ENCODE results near the gene HINT3. TPM values are rescaled to one million over a fixed set of nuclear protein-coding genes. Genes with fewer than 3 reads are reported as not detected.

HINT3 gene
- total RNA-seq, 2 donors from 2014 or later, result 29.5 to 40.9 TPM

- no peaks in the 10 kb centered on the region for H3K9me3 ChIP-seq
- no peaks in the 10 kb centered on the region for H3K4me1 ChIP-seq (replicated peaks)
- peak; percentile 66 for TF ChIP-seq POLR2AphosphoS5 (IDR thresholded peaks at IDR 0.05)
- TF ChIP-seq POLR2A (IDR thresholded peaks at IDR 0.05), result no peak
- TF ChIP-seq CTCF (IDR thresholded peaks at IDR 0.05), result no peak
- no peaks in the 10 kb centered on the region for H3K36me3 ChIP-seq
- DNase-seq (ENCODE audit: low spot score), result peak; percentile 59
- H3K27me3 ChIP-seq (replicated peaks; ENCODE audit: insufficient read depth), result no peaks in the 10 kb centered on the region
- no peak overlapping the region for H3K4me3 ChIP-seq
- no peak overlapping the region for H3K27ac ChIP-seq
- intact Hi-C loops (cut with DNase I), result no loop called here
- WGBS, result 25% methylated on average over 5 of the region's 5 CpGs
These were observed 42.7 kb upstream of the HINT3 start for GRCh38 chr6:125913864-125914351.

GRCh38 chr6:125918230-125918629, 38.3 kb upstream of the HINT3 start:
- intact Hi-C loops (cut with DNase I), result no loop called here
- no peak overlapping the region for H3K4me3 ChIP-seq
- no peaks in the 10 kb centered on the region for H3K27me3 ChIP-seq (replicated peaks; ENCODE audit: insufficient read depth)
- DNase-seq (ENCODE audit: low spot score), result no peak
- peak overlapping the region; percentile 65 to 77 for H3K27ac ChIP-seq
- H3K9me3 ChIP-seq, result no peaks in the 10 kb centered on the region
- H3K36me3 ChIP-seq, result no peaks in the 10 kb centered on the region
- no peaks in the 10 kb centered on the region for H3K4me1 ChIP-seq (replicated peaks)
- 67% methylated on average over 4 of the region's 4 CpGs for WGBS
- TF ChIP-seq POLR2AphosphoS5 (IDR thresholded peaks at IDR 0.05) (no peak), CTCF (IDR thresholded peaks at IDR 0.05) (no peak), POLR2A (IDR thresholded peaks at IDR 0.05) (no peak)

DNA sequence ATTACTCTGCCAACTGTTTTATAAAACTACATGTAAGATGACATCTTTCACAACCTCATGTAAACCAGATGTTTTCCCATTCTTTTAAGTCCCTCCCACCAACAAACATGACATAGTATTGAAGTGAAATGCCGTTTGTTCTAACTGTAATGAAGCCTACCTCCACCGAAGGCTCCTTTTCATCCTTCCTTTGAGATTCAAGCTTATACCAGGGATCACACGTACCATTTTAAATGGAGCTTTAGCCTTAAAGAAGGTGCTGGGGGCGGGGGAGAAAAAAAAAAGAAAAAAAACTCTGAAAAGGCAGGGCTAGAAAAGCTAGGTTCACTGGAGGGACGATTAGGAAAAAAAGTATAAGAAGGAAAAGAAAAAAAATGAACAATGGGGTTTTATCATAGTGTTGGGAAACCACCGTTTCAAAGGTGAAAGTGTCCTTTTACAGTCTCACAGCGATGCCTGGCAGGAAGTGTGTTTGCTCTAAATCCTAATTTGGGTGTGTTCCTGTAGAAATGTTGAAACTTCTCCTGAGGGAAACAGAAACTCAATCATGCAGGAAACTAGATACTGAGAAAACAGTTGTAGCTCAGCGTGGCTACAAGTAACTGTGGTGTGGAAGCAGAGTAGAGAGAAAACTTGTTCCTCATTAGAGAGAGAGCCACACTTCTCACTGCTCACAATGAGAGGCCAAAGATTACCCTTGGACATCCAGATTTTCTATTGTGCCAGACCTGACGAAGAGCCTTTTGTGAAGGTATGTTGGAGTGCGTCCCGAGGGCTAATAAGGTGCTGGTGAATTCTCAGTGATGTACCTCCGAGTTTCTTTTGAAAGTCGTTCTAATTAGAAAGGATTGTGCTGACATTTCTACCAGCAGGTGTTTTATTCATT, 37.6 kb upstream of the HINT3 start:
- DNase-seq (ENCODE audit: low spot score), result peak; percentile 67
- H3K27ac ChIP-seq, result peak overlapping the region; percentile 65 to 77
- intact Hi-C loops (cut with DNase I), result no loop called here
- WGBS, result 17% methylated on average over 13 of the region's 13 CpGs
- no peaks in the 10 kb centered on the region for H3K36me3 ChIP-seq
- no peaks in the 10 kb centered on the region for H3K9me3 ChIP-seq
- H3K27me3 ChIP-seq (replicated peaks; ENCODE audit: insufficient read depth), result no peaks in the 10 kb centered on the region
- no peaks in the 10 kb centered on the region for H3K4me1 ChIP-seq (replicated peaks)
- peak; percentile 79 for TF ChIP-seq POLR2A (IDR thresholded peaks at IDR 0.05)
- peak; percentile 88 for TF ChIP-seq POLR2AphosphoS5 (IDR thresholded peaks at IDR 0.05)
- TF ChIP-seq CTCF (IDR thresholded peaks at IDR 0.05), result no peak
- no peak overlapping the region for H3K4me3 ChIP-seq

GRCh38 chr6:125919618-125920017, 37.0 kb upstream of the HINT3 start:
- Histone ChIP-seq H3K36me3 (no peaks in the 10 kb centered on the region), H3K4me3 (no peak overlapping the region), H3K27ac (peak overlapping the region; percentile 57 to 77), H3K9me3 (no peaks in the 10 kb centered on the region), H3K4me1 (replicated peaks) (no peaks in the 10 kb centered on the region), H3K27me3 (replicated peaks; ENCODE audit: insufficient read depth) (no peaks in the 10 kb centered on the region)
- 37% methylated on average over 3 of the region's 3 CpGs for WGBS
- intact Hi-C loops (cut with DNase I), result no loop called here
- no peak for TF ChIP-seq CTCF (IDR thresholded peaks at IDR 0.05)
- TF ChIP-seq POLR2AphosphoS5 (IDR thresholded peaks at IDR 0.05), result no peak
- no peak for TF ChIP-seq POLR2A (IDR thresholded peaks at IDR 0.05)
- DNase-seq (ENCODE audit: low spot score), result no peak

Measured in prostate gland (tissue), 2 donors.